Inferior parietal cortex (tissue), 1 donor: ENCODE results near the gene DUOX1.
"Not testable (repeated sequence)": the region's sequence is repeated elsewhere in the genome, so short reads cannot be mapped to it uniquely, and the experiment has no call there.

ENCODE experiments used
- DNase-seq: peaks from one replicate; pipeline ENCODE4 v3.0.0-alpha.2; 2016; ENCODE audit errors: extremely low spot score

The DUOX1 gene

GRCh38 chr15:45121706-45122417 is 7.9 kb upstream of the DUOX1 start:
- no peak for DNase-seq

DNA sequence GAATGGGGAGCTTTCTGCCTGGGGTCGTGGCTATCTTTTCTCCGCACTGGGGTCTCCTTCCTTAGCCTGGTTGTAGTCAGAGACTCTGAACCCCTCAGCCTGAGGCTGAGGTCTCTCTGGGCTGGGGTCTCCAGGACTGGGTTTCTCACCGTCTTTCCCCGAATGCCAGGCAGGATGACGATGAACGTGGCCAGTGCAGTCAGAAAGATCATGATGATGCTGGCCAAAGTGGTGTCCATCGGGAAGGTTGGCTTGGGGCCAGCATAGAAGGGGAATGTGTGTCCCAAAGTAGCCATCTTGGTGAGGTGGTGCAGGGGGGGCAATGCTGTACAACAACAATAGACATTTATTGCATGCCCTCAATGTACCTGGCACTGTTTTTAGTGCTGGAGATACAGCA is 7.1 kb upstream of the DUOX1 start:
- no peak for DNase-seq

DNA sequence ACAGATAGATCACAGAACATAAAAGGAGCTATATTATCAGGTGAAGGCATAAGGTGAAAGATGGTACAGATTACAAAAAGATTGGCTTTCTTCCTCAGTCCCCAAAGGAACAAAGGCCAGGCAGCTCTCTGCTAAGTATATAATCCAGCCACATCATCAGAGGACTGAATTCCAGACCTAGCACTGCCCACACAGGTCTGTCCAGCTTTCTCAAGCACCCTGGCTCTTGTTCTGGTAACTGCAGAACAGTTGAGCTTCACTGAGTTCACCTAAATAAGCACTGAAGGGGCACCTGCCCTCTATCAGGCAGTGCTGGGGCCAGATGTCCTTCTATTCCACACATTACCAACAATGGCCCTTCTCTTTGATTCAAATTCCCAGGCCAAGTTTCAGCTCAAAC is 6.4 kb upstream of the DUOX1 start:
- DNase-seq = no peak

- DNase-seq = peak; percentile 10
These were observed 3.1 kb upstream of the DUOX1 start for GRCh38 chr15:45126535-45127158.

DNA sequence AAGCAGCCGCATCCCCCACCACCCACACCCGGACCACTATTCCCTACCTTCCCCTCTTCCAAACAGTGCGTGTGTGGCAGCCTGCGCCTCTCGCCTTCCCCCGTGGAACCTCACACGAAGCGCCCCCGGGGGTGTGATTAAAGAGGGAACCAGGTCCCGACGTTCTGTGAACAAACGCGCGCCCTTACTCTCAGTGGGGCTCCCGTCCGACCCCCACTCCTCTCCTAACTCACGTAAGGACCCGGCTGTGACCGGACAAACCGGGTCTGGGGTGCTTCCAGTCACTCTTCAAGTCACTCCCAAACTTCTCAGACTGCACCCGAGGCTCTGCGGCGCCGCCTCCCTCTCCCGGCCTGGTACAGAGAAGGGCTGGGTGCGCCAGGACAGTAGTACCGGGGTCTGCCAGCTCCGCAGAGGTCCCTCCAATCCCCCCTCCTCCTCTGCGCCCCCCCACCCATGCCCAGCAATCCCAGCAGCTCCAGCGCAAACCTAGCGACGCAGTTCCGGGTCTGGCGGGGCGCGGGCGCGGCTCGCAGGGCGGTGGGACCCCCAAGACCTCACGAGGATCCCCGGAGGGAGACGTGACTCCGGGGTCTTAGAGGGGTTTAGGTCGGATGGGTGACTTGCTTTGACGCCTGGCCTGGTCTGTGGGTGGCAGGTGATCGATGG is 689 bp upstream of the DUOX1 start:
- DNase-seq = no peak

DNA sequence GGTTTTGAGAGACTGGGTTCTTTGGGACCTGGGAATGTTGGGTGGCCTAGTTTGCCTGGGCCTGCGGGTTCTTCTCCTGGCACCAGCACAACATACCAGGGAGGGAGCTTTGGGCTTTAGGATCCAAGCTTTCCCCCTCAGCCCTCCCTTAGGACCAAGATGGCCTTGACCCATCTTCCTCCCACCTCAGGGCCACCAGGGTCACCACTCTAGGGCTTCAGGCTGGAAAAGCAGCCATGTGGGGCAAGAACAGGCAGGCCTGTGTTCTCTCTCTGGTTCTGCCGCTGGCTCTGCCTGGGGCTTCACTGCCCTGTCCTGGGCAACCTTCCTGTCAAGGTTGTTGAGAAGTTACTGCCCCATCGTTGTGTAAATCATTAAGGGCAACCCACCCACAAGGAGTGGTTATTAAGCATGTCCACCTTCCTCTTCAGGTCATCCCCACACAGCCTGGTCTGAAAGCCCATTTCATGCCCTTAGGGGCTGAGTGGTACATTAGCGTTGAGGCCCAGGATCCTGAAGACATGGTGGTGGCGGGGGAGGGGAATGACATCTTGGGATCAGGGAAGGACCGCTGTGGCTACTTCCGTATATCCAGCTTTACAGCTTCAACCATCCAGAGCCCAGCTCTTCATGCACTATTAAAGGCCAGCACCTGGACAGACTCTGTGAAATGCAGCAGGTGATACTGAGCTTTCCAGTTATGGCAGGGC is 652 bp downstream of the DUOX1 start:
- no peak for DNase-seq

GRCh38 chr15:45131510-45131909 is 1.7 kb downstream of the DUOX1 start:
- no peak for DNase-seq

- DNase-seq = no peak
These were observed 3.2 kb downstream of the DUOX1 start for GRCh38 chr15:45132844-45133560.

DNA sequence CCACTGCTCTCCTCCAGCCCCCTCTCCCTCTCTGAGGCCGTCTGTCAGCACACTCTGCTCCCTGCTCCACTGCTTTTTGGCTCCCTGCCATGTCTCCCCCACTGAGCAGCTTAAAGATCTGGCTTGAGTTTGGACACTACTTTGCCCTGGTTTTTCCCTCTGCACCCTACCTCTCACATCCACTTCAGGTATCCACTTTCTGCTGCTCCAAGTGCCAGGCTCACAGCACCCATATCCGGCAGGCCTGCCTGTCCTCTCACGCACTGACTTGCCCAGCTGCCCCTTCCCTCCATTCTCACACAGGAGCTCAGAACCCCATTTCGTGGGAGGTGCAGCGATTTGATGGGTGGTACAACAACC is 3.7 kb downstream of the DUOX1 start:
- DNase-seq = no peak

DNA sequence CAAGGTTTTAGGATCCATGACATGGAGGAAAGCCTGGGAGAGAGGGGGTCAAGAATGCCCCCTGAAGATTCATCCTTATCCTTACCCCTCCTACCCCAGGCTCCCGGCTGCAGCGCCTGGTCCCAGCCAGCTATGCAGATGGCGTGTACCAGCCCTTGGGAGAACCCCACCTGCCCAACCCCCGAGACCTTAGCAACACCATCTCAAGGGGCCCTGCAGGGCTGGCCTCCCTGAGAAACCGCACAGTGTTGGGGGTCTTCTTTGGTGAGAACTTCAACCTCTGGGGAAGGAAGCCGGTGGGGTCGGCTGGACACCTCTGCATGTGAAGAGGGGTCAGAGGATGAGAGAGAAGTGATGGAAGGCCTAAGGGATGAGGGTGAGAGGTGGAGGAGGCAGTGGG is 4.3 kb downstream of the DUOX1 start:
- DNase-seq = no peak

DNA sequence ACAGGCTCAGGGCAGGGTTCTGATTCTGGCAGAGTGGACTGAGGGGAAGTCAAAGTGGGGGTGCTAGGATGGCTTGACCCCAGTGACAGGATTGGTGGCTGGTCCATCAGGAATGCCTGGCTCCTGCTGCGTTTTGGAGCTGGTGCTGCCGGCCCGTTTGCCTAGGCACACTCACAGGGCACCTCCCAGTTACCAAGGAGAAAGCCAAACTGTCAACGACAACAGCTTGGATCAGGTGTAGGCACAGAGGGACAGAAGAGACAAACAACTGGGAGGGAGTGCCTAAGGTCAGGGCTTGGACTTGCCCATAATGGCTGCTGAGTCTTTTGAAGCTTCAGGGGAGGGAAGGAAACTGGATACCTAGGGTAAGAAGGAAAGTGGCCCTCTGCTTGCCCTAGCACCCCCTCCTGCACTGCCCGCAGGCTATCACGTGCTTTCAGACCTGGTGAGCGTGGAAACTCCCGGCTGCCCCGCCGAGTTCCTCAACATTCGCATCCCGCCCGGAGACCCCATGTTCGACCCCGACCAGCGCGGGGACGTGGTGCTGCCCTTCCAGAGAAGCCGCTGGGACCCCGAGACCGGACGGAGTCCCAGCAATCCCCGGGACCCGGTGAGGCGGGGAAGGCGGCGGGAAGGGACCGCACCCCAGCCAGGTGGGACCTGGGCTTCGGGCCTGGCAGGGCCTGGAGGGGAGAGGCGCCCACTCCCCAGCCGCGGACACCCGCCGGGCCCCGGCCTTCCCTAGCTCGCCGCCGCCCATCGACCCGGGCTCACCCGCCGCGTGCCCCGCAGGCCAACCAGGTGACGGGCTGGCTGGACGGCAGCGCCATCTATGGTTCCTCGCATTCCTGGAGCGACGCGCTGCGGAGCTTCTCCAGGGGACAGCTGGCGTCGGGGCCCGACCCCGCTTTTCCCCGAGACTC is 5.1 kb downstream of the DUOX1 start:
- DNase-seq = no peak

DNA sequence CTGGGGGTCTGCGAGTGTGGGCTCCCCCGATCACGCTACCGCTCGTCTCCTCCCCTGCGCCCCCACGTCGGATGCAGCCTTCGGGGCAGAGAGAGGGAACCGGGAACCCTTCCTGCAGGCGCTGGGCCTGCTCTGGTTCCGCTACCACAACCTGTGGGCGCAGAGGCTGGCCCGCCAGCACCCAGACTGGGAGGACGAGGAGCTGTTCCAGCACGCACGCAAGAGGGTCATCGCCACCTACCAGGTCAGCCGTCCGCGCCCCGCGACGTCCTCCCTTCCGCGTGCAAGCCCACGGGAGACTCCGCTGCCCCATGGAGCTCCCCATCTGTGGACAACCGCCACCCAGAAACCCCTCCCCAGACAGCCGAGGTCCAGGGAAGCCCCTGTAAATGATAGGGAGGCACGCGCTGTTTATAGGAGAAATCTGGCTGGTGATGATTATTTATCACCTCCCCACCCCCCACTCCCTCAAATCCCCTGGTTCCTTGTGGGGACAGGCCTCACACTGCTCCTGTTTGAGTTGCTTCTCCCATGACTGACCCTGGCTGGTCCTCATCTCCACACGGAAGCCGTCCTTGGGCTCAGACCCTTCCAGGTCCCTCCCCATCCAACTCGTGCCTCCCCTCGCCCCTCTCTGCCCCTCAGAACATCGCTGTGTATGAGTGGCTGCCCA is 6.0 kb downstream of the DUOX1 start:
- not testable (repeated sequence) for DNase-seq

- no peak for DNase-seq
These were observed 6.6 kb downstream of the DUOX1 start for GRCh38 chr15:45136378-45136764.

DNA sequence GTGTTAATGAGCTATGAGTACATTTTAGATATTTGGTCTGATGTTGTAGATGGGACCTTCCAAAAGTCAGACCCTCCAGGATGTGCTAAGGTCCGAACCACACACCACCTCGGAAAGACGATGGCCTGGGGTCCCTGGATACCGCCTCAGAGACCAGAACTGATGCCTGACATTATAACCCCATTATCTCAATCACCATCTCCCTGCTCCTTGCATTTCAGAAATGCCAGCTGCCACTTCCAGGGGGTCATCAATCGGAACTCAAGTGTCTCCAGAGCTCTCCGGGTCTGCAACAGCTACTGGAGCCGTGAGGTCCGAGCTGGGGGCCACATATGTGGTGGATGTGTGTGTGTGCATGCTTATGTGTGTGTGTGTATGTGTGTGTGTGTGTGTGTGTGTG is 7.9 kb downstream of the DUOX1 start:
- DNase-seq = no peak

DNA sequence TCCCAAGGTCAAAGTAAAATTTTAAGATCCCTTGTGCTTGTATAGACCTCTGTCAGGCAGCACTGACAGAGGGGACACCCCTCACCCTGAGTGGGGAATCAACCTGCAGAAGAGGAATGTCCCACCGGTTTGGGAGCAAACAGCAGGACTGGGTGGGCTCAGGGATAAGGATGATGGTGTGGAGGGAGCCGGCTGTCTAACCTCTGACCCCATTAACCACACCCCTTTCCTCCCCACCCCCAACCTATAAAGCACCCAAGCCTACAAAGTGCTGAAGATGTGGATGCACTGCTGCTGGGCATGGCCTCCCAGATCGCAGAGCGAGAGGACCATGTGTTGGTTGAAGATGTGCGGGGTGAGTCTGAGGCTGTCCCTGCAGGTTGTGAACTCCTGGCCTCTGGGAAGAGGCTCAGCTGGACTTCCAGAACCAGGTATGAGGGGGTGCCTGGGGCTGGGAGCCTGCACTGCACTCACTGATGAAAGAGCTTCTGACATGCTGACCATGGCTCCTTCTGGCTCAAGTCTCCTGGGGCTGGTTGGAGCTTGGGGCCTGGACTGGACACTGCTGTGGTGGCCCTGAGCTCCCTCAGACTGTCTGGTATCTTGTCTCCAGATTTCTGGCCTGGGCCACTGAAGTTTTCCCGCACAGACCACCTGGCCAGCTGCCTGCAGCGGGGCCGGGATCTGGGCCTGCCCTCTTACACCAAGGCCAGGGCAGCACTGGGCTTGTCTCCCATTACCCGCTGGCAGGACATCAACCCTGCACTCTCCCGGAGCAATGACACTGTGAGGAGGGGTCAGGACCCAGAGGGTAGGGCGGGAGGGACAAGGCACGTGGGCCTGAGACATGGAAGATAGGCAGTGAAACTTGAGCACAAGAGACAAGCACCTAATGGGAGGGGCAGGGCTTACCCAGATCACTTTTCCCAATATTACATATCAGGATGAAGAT is 9.3 kb downstream of the DUOX1 start:
- no peak for DNase-seq

DNA sequence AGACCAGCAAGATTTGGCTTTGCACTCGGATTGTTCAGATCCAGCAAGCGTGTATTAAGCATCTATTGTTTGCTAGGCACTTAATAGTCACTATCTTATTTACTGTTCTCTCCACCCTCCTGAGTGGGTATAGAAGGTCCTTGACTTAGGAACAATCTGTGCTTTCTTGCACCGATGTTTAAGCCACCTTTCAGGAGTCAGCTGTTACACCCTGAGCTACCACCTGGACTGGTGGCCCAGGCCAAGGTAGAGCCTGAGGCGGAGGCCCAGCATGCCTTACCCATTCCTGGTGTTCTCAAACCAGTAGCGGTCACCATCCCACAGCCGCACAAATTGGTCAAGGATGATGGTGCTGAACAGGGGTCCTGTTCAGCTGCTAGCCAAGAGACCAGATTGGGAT is 10.0 kb downstream of the DUOX1 start:
- DNase-seq = no peak

GRCh38 chr15:45140557-45141250 is 10.9 kb downstream of the DUOX1 start:
- no peak for DNase-seq

- no peak for DNase-seq
These were observed 11.6 kb downstream of the DUOX1 start for GRCh38 chr15:45141386-45141785.

DNA sequence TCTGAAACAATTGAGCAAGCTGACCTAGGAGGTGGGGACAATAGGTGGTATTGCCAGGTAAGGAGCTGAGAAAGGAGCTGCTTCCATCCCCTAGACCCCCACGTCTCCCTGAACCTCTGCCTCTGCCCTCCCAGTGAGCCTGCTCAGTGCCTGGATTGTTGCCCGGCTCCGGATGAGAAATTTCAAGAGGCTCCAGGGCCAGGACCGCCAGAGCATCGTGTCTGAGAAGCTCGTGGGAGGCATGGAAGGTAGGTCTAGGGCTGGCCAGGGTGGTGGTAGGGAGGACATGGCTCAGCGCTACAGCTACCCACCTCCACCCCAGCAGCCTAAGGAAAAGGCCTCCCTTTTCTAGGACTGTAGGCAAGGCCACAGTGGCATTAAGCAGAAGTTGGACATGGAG is 13.3 kb downstream of the DUOX1 start:
- DNase-seq = no peak
